ENCODE data around the gene SLC27A5. TPM values are rescaled to one million over a fixed set of nuclear protein-coding genes. Genes with fewer than 3 reads are reported as not detected.

The SLC27A5 gene
- total and polyA plus RNA-seq, 2 of the 4 experiments (the other 2 are of a cell fraction): 7.7 to 11.2 TPM

- Histone ChIP-seq H3K9ac (ENCODE audit: low read depth, low read length) (no peak overlapping the region), H4K91ac (ENCODE audit: insufficient read depth, low read depth, low read length) (no peak overlapping the region), H4K8ac (ENCODE audit: low read depth in 2 of 2, low read length in 2 of 2) (no peak overlapping the region), H3K79me1 (ENCODE audit: low read depth in 1 of 2, low read length in 2 of 2) (peaks cover 6 to 25% of the 10 kb centered on the region in 2 experiments; a peak in 2 of 4 replicates), H2BK20ac (ENCODE audit: low read depth, low read length) (no peak overlapping the region), H2BK15ac (ENCODE audit: low read depth, low read length) (no peak overlapping the region), H3K4me1 (ENCODE audit: control insufficient read depth, insufficient read depth, low read length) (peaks cover 16% of the 10 kb centered on the region), H3K9me1 (ENCODE audit: insufficient read depth, low read length) (peaks cover 19% of the 10 kb centered on the region), H3K14ac (replicated peaks; ENCODE audit: low read depth, low read length) (no peak overlapping the region), H4K20me1 (ENCODE audit: insufficient read depth, low read length) (peaks cover 8% of the 10 kb centered on the region; the same call in 1 of the 2 replicates), H3K27ac (ENCODE audit: insufficient read depth, low read length) (no peak overlapping the region), H2AK5ac (ENCODE audit: low read depth, low read length) (no peak overlapping the region), H3K27me3 (ENCODE audit: control insufficient read depth, insufficient read depth, low read length) (no peaks in the 10 kb centered on the region), H2BK120ac (ENCODE audit: low read depth, low read length) (no peak overlapping the region), H2AFZ (replicated peaks; ENCODE audit: low read length, poor library complexity) (no peak overlapping the region), H3K56ac (ENCODE audit: extremely low read depth, insufficient read depth, low read length) (no peak overlapping the region), H3K23ac (ENCODE audit: low read depth, low read length) (no peak overlapping the region), H3K18ac (ENCODE audit: low read depth, low read length) (no peak overlapping the region), H2AK9ac (replicated peaks; ENCODE audit: low read depth, low read length, poor library complexity) (peak overlapping the region; percentile 24), H3K36me3 (ENCODE audit: control insufficient read depth, insufficient read depth, low read length) (peaks cover 11% of the 10 kb centered on the region), H3K4me2 (ENCODE audit: low read depth, low read length) (no peak overlapping the region), H3K9me3 (ENCODE audit: control insufficient read depth, insufficient read depth, low read length) (no peaks in the 10 kb centered on the region), H4K5ac (ENCODE audit: low read depth, low read length) (no peak overlapping the region), H3K4me3 (ENCODE audit: insufficient read depth, low read depth, low read length) (no peak overlapping the region), H3K4ac (ENCODE audit: low read depth, low read length) (no peak overlapping the region), H2BK5ac (ENCODE audit: low read depth, low read length, poor library complexity, severe bottlenecking) (no peak overlapping the region)
- intact Hi-C loops (cut with micrococcal nuclease) (no loop called here), in situ Hi-C loops (cut with MboI; ENCODE audit: low sequenced_read_pairs) (no loop called here), dilution Hi-C loops (cut with HindIII; ENCODE audit: low sequenced_read_pairs, unreplicated experiment) (no loop called here)
- POLR2A ChIA-PET (ENCODE audit: unreplicated experiment): no interaction called here
- no TSS peak for BruUV-seq (replicated peaks)
- DNase-seq (no peak), ATAC-seq (ENCODE audit: low read depth) (no peak)
- no peak for TF ChIP-seq NFE2L2 (IDR thresholded peaks at IDR 0.05; ENCODE audit: low read depth, low read length)
- no peak for TF ChIP-seq CEBPB (IDR thresholded peaks at IDR 0.05; ENCODE audit: low read depth, low read length)
- TF ChIP-seq RCOR1 (IDR thresholded peaks at IDR 0.05; ENCODE audit: insufficient replicate concordance, low read length): no peak
- no peak for TF ChIP-seq USF2 (IDR thresholded peaks at IDR 0.05; ENCODE audit: low read depth, low read length)
- TF ChIP-seq RAD21 (IDR thresholded peaks at IDR 0.05; ENCODE audit: low read length): no peak
- no peak for TF ChIP-seq MAFK (IDR thresholded peaks at IDR 0.05; ENCODE audit: low read depth, low read length)
- no peak for TF ChIP-seq FOS (IDR thresholded peaks at IDR 0.05; ENCODE audit: low read depth, low read length)
- no peak for TF ChIP-seq RFX5 (IDR thresholded peaks at IDR 0.05; ENCODE audit: low read depth, low read length)
- TF ChIP-seq BHLHE40 (IDR thresholded peaks at IDR 0.05; ENCODE audit: low read depth, low read length): no peak
- TF ChIP-seq ELK1 (IDR thresholded peaks at IDR 0.05; ENCODE audit: borderline replicate concordance, low read depth, low read length): no peak
- TF ChIP-seq MXI1 (IDR thresholded peaks at IDR 0.05; ENCODE audit: borderline replicate concordance, low read depth, low read length): no peak
- no peak for TF ChIP-seq MAZ (IDR thresholded peaks at IDR 0.05; ENCODE audit: borderline replicate concordance, low read depth, low read length)
- no peak for TF ChIP-seq CHD1 (IDR thresholded peaks at IDR 0.05; ENCODE audit: low read depth, low read length)
- TF ChIP-seq CTCF (conservative IDR thresholded peaks at IDR 0.05; ENCODE audit: low read depth, low read length): no peak
- no peak for TF ChIP-seq POLR2A (IDR thresholded peaks at IDR 0.05; ENCODE audit: low read depth, low read length)
- no peak for TF ChIP-seq SMC3 (IDR thresholded peaks at IDR 0.05; ENCODE audit: low read depth, low read length)
- no CpG with 5 or more reads among the region's 7 CpGs for WGBS, 2 experiments (ENCODE audit: extremely low coverage in 2 of 2, insufficient read length in 1 of 2)
- CTCF ChIA-PET: no interaction called here
Measured at GRCh38 chr19:58479303-58479702, 32.5 kb downstream of the SLC27A5 start.
